SKM-1 (cell line): Measurements from ENCODE around the gene ELP1.
"Not testable (repeated sequence)": the region's sequence is repeated elsewhere in the genome, so short reads cannot be mapped to it uniquely, and the experiment has no call there.

Experiments
- DNase-seq: peaks from one replicate; lab custom pipeline; 2025; ENCODE audit not compliant: unreplicated experiment; lab: John Stamatoyannopoulos, UW

The ELP1 gene

DNA sequence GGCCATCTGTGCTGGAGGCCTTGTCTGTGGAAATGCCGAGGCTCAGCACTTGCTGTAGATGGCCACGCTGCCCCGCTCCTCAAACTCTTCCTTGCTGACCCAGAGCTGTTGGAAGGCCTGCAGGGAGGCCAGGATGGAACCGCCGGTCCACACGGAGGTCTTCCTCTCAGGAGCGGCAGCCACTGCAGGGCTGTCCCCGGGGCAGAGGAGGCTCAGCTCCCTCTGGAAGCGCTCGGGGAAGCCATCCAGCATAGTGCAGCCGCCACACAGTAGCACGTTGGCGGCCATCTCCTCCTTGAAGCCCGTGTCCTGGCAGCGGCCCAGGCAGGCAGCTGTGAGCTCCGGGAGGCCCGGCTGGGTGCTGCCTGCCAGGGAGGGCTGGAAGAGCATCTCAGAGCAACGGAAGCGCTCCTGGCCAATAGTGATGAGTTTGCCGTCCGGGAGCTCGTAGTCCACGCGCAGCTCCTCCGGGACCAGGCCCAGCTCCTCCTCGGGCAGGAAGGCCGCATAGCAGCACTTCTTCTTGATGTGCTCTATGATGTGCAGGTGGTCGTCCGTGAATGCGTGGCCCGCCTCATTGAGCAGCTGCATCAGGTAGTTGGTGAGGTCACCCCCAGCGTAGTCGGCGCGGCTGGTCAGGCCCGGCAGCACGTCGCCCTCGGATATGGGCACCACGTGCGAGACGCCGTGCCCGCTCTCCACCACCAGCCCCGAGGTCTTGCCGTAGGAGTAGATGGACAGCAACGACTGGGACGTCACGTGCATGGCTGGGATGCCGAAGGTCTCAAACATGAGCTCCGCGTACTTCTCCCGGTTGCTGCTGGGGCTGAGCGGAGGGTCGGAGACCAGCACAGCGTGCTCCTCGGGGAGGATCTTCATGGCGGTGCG, 79.0 kb downstream of the ELP1 start:
- DNase-seq = no peak

DNA sequence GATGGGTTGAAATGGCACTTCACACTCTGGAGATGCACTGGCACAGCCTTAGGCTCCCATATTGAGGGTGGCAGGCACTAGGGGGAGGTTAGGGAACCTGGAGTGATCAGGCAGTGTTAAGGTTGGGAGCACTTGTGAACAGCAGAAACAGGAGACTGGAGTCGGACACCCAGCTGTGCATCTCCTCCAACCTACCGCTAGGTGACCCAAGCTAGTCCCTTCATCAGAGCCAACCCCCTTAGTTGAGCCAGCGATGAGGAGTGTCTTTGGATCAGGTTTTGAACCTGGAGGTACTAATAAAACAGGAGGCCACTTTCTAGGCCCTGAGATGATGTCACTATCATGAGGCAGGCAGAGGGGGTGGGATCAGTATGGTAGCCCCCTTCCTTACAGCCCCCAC, 79.8 kb downstream of the ELP1 start:
- DNase-seq = no peak

DNA sequence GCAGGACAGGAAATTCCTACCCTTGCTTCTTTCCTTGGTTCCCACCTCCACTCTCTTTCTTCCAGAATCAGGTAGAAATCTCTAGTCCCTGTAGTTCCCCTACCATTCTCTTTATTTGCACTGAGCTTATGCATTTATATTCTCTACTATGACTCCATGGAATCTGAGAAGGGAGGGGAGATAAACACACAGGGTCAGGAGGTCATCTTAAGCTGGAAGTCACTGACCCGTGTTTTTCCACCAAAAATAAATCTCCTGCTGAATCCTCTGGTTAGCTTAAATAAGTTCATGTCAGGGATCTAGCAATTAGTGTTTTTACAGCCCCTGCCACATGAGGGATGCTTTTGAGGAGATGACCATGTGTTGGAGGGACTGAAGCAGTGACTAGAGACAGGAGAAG, 81.8 kb downstream of the ELP1 start:
- no peak for DNase-seq

DNA sequence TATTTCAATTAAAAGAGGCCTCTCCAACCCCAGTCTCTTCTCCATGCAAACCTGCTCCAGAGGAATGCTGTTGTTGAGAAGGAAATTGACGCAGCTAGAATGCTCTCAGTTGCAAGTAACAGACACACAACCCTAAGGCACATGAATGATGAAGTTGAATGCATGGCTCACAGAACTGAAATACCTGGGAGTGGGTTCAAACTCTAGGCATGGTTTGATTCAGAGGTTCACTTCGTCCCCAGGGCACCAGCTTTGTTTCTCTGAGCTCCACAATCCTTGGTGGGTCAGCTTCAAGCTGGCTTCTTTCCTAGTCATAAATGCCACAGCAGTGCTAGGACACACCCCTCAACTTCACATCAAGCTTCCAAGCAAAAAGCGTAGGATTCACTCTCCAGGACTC, 82.8 kb downstream of the ELP1 start:
- no peak for DNase-seq

DNA sequence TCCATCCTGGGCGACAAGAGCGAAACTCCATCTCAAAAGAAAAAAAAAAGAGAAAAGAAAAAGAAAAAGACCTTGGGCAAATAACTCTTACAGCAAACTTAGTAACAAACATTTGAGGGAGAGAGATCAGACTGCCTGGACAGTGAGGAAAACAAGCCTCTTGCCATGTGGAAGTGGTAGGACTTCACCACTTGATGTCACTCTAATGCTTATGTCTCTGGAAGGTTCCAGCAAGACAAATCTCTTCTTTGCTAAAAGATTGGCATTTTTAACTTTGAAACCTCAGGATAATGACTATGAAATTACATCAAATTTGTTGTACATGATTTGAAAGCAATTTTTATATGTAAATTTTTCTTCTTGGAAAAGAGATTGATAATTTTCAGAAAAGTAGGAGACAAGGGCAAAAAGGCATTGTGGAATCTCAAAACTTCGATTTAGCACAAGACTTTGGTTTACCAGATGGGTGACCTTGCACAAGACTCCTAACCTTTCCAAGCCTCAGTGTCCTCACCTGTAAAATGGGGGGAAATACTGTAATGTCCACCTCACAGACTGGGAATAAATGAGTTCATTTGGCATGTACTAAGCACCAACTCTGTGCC, 83.5 kb downstream of the ELP1 start:
- DNase-seq = no peak

DNA sequence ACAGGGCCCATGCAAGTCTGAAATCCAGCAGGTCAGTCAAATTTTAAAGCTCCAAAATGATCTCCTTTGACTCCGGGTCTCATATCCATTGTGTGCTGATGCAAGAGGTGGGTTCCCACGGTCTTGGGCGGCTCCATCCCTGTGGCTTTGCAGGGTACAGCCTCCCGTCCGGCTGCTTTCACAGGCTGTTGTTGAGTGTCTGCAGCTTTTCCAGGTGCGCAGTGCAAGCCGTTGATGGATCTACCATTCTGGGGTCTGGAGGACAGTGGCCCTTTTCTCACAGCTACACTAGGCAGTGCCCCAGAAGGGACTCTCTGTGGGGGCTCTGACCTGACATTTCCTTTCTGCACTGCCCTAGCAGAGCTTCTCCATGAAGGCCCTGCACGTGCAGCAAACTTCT, 85.6 kb downstream of the ELP1 start:
- DNase-seq = not testable (repeated sequence)

DNA sequence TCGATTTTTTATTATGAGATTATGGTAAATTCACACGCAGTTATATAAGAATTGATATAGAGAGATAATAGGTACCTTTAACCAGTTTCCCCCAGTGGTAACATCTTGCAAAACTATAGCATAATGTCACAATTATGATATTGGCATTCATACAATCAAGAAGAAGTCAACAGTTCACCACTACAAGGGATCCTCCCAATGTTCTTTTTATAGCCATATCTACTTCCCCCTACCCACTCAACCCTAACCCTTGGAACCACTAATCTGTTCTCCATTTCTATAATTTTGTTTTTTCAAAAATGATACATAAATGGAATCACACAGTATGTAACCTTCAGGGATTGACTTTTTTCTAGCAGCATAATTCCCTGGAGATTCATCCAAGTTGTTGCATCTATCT, 88.0 kb downstream of the ELP1 start:
- no peak for DNase-seq

DNA sequence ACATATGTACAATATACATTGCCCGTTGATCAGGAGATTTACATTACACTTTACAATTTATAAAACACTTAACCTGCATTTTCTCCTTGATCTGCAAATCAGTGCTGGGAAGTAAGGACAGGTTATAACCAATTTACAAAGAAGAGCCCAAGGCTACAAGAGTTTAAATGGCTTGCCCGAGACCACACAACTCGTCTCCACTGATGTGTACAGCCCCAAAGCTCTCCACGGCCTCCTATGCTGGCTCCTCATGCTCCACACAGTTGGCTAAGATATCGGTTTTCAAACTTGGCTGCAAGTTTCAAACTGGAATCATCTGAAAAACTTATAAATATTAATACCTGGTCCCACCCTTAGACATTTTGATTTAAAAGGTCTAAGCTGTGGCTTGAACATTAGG, 88.4 kb downstream of the ELP1 start:
- no peak for DNase-seq

DNA sequence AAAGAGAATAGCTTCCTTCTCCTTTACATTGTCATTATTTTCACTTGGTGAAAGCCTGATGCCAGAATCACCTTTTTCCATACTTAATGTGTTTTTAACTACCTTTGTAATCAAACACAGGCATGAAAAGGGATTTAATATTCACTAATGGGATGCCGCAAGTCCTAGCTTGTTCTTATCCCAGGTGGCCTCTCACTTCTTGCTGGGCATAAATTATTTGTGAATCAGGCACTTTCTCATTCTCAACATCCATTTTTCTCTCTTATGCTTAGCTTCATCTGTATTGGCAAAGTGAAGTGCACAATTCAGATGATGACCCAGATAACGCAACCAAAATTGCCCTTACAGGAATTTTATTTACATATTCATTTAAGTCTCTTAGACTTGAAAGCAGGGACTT, 89.1 kb downstream of the ELP1 start:
- DNase-seq = no peak

DNA sequence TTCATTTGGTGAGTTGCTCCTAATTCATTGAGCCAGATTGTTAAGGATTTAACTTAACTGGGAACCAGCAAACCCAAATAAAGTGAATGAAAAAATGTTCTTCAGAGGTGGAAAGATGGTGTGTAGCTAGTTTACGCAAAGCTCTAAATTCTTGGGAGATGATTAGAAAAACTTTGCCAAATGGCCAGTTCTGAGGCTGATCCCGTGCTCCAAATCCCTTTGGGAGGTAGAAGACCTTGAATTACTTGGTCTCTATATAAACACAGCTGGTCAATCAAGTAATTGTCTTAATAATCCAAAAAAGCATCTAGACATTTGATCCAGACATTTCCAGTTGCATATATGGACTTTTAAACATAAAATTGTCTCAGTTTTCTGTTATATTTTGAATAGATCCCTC, 89.5 kb downstream of the ELP1 start:
- DNase-seq = no peak

DNA sequence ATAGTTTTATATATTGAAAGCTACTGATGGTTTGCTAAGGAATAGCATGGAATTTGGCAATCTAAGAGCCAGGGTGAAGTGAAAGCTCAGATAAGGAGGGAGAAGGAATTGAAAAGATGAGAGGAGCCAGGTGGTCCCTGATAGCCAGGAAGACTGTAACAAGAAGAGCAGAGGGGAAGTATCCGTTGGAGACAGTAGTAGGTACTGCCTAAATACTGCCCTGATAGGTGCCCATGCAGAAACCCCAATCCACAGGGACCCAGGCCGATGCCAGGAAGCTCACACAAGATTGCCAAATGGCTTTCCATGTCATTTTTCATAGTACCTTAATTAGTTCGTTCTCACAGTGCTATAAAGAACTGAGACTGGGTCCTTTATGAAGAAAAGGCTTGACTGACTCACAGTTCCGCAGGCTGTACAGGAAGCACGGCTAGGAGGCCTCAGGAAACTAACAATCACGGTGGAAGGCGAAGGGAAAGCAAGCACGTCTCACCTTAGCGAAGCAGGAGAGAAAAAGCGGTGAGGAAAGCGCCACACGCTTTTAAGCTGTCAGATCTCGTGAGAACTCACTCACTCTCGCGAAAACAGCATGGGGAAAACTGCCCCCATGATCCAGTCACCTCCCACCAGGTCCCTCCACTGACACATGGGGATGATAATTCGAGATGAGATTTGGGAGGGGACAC, 91.2 kb downstream of the ELP1 start:
- DNase-seq = no peak

DNA sequence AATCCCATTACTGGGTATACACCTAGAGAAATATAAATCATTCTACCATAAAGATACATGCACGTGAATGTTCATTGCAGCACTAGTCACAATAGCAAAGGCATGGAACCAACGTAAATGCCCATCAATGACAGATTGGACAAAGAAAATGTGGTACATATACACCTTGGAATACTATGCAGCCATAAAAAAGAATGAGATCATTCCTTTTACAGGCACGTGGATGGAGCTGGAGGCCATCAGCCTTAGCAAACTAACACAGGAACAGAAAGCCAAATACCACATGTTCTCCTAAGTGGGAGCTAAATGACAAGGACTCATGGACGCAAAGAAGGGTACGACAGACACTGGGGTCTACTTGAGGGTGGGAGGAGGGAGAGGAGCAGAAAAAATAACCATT, 94.4 kb downstream of the ELP1 start:
- not testable (repeated sequence) for DNase-seq

DNA sequence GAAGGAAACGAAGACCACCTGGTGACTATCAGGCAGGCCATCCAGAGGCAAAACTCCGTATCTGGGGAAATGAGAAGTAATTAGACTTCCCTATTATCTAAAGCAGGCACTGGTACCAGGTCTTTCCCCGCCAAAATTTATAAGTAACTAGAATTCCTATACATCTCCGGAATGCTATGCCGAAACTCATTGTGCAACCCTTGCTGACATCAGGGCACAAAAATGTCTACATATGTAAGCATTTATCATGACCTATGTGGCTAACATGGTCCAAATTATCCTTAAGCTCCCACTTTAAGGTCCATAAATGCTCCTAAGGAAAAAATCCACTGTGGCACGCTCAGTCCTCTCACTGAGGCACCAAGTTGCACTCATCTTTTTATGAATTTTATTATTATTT, 95.9 kb downstream of the ELP1 start:
- DNase-seq = no peak

DNA sequence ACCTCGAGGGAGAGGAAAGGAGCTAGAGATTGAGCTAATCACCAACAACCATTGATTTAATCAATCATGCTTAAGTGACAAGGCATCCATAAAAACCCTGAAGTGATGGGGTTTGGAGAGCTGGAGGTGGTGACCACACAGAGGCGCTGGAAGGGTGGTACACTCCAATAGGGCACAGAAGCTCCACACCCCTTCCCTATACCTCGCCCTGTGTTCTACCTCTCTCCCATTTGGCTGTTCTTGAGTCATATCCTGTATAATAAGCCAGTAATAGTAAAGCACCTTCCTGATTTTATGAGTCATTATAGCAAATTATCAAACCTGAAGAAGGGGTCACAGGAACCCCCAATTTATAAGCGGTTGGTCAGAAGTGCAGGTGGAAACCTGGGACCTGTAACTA, 96.4 kb downstream of the ELP1 start:
- no peak for DNase-seq

DNA sequence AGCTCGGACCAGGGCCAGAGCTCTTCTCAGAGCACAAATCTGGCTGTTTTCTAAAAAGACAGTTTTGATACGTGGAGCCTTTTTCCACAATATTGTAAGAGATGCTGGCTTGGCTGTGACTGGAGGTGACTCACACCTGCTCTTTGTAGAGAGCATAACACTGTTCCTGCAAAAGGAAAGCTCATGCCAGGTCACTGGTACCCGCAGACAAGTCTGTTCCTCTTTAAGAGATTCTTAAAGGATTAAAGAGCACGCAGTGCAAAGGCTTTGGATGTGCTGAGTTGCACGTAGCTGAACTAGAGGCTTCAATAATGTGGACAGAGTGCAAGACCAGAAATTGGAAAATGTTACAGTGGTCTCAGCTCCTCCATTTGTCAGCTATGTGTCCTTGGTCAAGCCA, 97.1 kb downstream of the ELP1 start:
- DNase-seq = no peak

DNA sequence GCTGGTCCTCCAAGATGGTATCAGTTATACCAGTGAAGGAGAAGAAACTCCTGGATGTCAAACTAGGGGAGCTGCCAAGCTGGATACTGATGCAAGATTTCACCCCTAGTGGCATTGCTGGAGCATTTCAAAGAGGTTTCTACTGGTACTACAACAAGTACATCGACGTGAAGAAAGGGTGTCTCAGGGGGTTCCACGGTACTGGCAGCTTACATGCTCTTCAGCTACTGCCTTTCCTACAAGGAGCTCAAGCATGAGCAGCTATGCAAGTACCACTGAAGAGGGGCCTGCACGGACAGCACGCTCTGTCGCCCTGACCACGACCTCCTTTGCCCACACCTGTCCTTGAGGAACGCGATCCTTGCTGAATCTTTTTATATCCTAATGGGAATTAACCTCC, 97.6 kb downstream of the ELP1 start:
- no peak for DNase-seq

DNA sequence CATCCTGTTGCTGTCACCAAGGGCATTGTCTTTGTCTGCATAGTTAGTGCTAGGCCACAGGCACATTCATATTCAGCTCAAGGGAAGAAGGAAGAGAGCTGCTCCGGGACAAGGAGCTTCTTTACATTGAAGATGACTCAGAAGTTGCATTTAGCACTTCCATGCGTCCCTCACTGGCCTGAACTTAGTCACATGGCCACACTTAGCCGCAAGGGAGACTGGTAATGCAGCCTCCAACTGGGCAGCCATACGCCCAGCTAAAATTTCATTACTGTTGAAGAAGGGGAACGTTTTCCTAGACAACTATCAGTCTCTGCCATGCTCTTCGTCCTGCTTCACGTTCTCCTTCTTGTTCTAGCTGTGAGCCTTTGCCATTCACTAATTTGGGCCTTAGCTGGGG, 98.1 kb downstream of the ELP1 start:
- DNase-seq = no peak

DNA sequence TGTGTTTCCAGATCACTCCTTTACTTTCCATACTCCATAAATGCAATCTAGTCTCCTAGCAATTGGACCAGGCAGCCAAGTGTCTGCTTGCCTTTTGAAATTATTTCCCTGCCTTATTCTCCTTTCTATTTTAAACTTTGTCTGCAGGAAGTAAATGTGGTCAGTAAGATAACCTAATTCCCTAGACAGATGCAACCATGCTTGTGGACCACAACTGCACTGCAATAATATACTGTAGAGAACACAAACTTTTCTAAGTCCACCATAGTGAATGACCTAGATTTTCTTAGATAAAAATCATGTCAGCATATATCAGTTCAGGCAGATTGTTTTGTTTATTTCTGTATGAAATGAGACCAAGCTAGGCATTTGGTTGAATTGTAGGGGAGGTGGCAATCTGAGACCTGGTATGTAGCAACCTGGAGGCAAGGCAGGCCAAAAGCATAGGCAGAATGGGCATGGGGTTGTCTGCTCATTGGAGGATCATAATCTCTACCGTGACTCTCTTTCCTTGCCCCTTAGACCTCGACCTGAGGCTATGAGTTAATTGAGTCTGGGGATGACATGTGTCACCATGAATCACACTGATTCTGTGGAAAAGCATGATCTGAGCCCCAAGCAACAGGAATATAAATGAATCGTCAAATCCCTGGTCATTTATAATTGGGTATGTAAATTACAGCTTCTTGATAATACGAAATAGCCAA, 98.8 kb downstream of the ELP1 start:
- no peak for DNase-seq

DNA sequence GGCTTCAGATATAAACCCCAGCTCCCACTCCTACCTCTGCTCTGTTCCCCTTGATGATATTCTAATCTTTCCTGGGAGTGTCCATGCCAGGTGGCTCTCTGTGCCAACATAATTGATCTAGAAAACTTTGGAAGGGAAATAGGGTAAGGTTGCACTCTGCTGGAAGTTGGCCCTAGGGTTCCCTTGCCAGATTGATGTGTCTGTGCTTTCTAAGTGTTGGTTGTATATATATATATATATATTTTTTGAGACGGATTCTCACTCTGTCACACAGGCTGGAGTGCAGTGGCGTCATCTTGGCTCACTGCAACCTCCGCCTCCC, 101.8 kb downstream of the ELP1 start:
- no peak for DNase-seq

DNA sequence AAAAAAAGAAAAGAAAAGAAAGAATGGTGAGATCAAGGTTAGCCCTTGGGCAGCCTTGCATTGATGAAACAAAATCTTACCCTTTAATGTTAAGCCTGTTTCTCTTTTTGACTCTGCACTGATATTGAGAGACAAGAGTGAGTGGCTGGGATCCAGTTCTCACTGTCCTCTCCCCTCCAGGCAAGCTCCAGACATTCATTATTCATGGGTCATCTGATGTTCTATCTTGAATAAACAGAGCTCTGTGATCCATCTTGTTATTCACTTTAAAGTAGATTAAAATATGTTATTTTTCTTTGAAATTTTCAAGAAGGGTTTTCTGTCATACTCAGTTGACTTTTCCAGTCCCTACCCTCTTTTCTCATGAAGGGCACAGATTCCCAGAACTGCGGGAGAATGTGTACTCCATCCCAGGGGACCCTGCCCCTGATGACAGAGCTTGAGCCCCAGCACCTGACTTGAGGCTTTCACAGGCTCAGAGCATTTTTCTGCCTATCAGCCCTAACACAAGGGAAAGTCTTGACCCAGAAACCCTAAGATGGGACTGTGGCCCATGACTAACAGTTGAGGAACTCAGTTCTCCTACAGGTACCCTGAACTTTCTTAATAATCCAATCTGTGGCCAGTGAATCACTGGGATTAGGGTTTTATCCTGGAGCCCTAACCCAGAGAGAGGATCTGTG, 102.3 kb downstream of the ELP1 start:
- no peak for DNase-seq

DNA sequence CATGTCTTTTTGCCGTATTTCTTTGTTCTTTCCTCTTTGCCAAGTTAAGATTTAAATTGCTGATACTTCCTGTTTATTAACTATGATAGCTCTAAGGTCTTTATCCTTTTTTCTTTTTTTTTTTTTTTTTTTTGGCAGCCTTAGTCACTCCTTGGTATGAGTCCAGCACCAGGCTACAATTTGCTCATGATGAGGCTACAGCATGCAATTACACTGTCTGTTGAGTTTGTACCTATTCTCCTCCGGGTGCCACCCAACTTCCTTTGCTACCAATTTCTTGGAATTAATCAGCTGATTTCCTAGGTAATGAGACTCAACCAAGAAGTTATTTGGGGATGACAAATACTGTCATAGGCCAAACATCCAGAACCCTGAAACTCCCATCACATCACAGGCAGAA, 103.7 kb downstream of the ELP1 start:
- DNase-seq = no peak
